GM23338 (cell line): ENCODE data around the gene TSEN2. TPM values are rescaled to one million over a fixed set of nuclear protein-coding genes. Genes with fewer than 3 reads are reported as not detected.

ENCODE experiments used
- ATAC-seq: fragments of 200-7000 bp; cut with Tn5 transposase; 3 replicates; pipeline ENCODE4 v1.9.1; 2020
- DNase-seq: peaks from one replicate; pipeline ENCODE4 v3.0.0-alpha.2; 2015; ENCODE audit warnings: low spot score
- H2AFZ ChIP-seq: fragments of 200-600 bp; sonication (generic); 2 replicates; pipeline ENCODE4 v1.8.0; 2016; ENCODE audit warnings: antibody characterized with exemption, mild to moderate bottlenecking, moderate library complexity
- H3F3A ChIP-seq: fragments of 200-600 bp; sonication (generic); replicated peaks from 2 replicates; pipeline ENCODE4 v1.8.0; 2017; ENCODE audit warnings: antibody characterized with exemption, mixed run types, low read depth
- H3K27ac ChIP-seq: fragments of 200-600 bp; sonication (generic); 2 replicates; pipeline ENCODE4 v1.6.1; 2016; ENCODE audit warnings: low read depth
- H3K27me3 ChIP-seq: fragments of 200-600 bp; sonication (generic); 2 replicates; pipeline ENCODE4 v1.8.0; 2016; ENCODE audit warnings: mild to moderate bottlenecking, mixed run types, moderate library complexity; ENCODE audit not compliant: insufficient read depth
- H3K36me3 ChIP-seq: fragments of 200-600 bp; sonication (generic); 2 replicates; pipeline ENCODE4 v1.8.0; 2016; ENCODE audit warnings: mild to moderate bottlenecking; ENCODE audit not compliant: insufficient read depth
- H3K4me1 ChIP-seq: fragments of 200-600 bp; sonication (generic); 2 replicates; pipeline ENCODE4 v1.8.0; 2016; ENCODE audit warnings: mild to moderate bottlenecking, moderate library complexity; ENCODE audit not compliant: insufficient read depth
- H3K4me2 ChIP-seq: fragments of 200-600 bp; sonication (generic); 2 replicates; pipeline ENCODE4 v1.7.1; 2017; ENCODE audit warnings: mixed run types
- H3K4me3 ChIP-seq: fragments of 200-600 bp; sonication (generic); 2 replicates; pipeline ENCODE4 v1.6.1; 2016; ENCODE audit warnings: mixed run types
- H3K79me2 ChIP-seq: fragments of 200-600 bp; sonication (generic); replicated peaks from 2 replicates; pipeline ENCODE4 v1.8.0; 2017; ENCODE audit warnings: mild to moderate bottlenecking; ENCODE audit not compliant: insufficient read depth
- H3K9me2 ChIP-seq: fragments of 200-600 bp; sonication (generic); 2 replicates; pipeline ENCODE4 v1.8.0; 2017; ENCODE audit not compliant: insufficient read depth
- H4K20me1 ChIP-seq: fragments of 200-600 bp; sonication (generic); replicated peaks from 2 replicates; pipeline ENCODE4 v1.8.0; 2017; ENCODE audit warnings: mild to moderate bottlenecking; ENCODE audit not compliant: insufficient read depth
- H3K27ac Mint-ChIP-seq: 2 replicates; pipeline ENCODE4 v1.8.0; 2020; ENCODE audit warnings: inconsistent platforms, mild to moderate bottlenecking, moderate library complexity, mixed read lengths
- H3K27me3 Mint-ChIP-seq: 3 replicates; pipeline ENCODE4 v1.8.0; 2022; ENCODE audit warnings: low read depth, mild to moderate bottlenecking, moderate library complexity, mixed read lengths, inconsistent platforms; ENCODE audit not compliant: insufficient read depth, poor library complexity
- H3K36me3 Mint-ChIP-seq: 3 replicates; pipeline ENCODE4 v1.8.0; 2021; ENCODE audit warnings: low read depth, mild to moderate bottlenecking, inconsistent platforms, moderate library complexity, mixed read lengths
- H3K4me1 Mint-ChIP-seq: 3 replicates; pipeline ENCODE4 v1.8.0; 2020; ENCODE audit warnings: mild to moderate bottlenecking, inconsistent platforms, mixed read lengths
- H3K4me3 Mint-ChIP-seq: 3 replicates; pipeline ENCODE4 v1.8.0; 2021; ENCODE audit warnings: moderate library complexity, mild to moderate bottlenecking, inconsistent platforms, mixed read lengths
- H3K9me3 Mint-ChIP-seq: 3 replicates; pipeline ENCODE4 v1.8.0; 2020; ENCODE audit warnings: moderate library complexity, mild to moderate bottlenecking, inconsistent platforms, mixed read lengths
- CREB1 ChIP-seq: fragments of 250-450 bp; sonication (Bioruptor Pico); IDR thresholded peaks from 2 replicates; pipeline ENCODE4 v1.5.0; 2020; ENCODE audit warnings: low read depth, mild to moderate bottlenecking, moderate library complexity
- CTCF ChIP-seq, 2 experiments: fragments of 200-600 bp in 1 of 2; sonication (generic) in 1 of 2; conservative IDR thresholded peaks; 2 replicates each; pipeline versions ENCODE4 v1.5.1 to v1.6.1; 2016 to 2017; ENCODE audit warnings: antibody characterized with exemption in 2 of 2, low read depth in 2 of 2, mild to moderate bottlenecking in 2 of 2, moderate library complexity in 1 of 2
- ETS1 ChIP-seq: IDR thresholded peaks from 2 replicates; pipeline ENCODE4 v1.6.1; 2016; ENCODE audit warnings: antibody characterized with exemption
- EZH2 ChIP-seq: fragments of 200-600 bp; sonication (generic); IDR thresholded peaks from one replicate; pipeline ENCODE4 v1.8.0; 2017; ENCODE audit warnings: antibody characterized with exemption, mild to moderate bottlenecking, low read depth; ENCODE audit not compliant: unreplicated experiment
- EZH2phosphoT487 ChIP-seq: fragments of 200-600 bp; sonication (generic); IDR thresholded peaks from one replicate; pipeline ENCODE4 v1.8.1; 2018; ENCODE audit warnings: antibody characterized with exemption; ENCODE audit not compliant: unreplicated experiment
- JUNB ChIP-seq: IDR thresholded peaks from one replicate; pipeline ENCODE4 v1.6.1; 2016; ENCODE audit warnings: antibody characterized with exemption; ENCODE audit not compliant: unreplicated experiment
- NANOG ChIP-seq: IDR thresholded peaks from 2 replicates; pipeline ENCODE4 v1.6.1; 2016; ENCODE audit warnings: antibody characterized with exemption, borderline replicate concordance
- POLR2AphosphoS5 ChIP-seq: IDR thresholded peaks from 2 replicates; pipeline ENCODE4 v1.6.1; 2016; ENCODE audit warnings: antibody characterized with exemption, low read depth
- REST ChIP-seq: IDR thresholded peaks from one replicate; pipeline ENCODE4 v1.6.1; 2018; ENCODE audit warnings: antibody characterized with exemption; ENCODE audit not compliant: unreplicated experiment
- STAT1 ChIP-seq: IDR thresholded peaks from one replicate; pipeline ENCODE4 v1.6.1; 2016; ENCODE audit warnings: antibody characterized with exemption; ENCODE audit not compliant: unreplicated experiment
- ZNF114 ChIP-seq: fragments of 250-450 bp; sonication (Bioruptor Pico); IDR thresholded peaks from 2 replicates; pipeline ENCODE4 v1.5.0; 2020; ENCODE audit warnings: mild to moderate bottlenecking, moderate library complexity
- polyA plus RNA-seq: library from polyadenylated mRNA; unstranded; fragments of >200 nt; fragmentation: Nextera tagmentation; extraction: Ambion mirVana; gene quantifications from 2 replicates; pipeline ENCODE4 v1.2.1, GENCODE V29; 2016
- total RNA-seq: library from RNA; depleted of rRNA; stranded (reverse); fragments of >200 nt; shearing (Covaris generic); gene quantifications from 2 replicates; pipeline ENCODE4 v1.2.3, GENCODE V29; 2014

TSEN2 gene
- total and polyA plus RNA-seq, 2 experiments from 2014 or later: 27.7 to 30.0 TPM

DNA sequence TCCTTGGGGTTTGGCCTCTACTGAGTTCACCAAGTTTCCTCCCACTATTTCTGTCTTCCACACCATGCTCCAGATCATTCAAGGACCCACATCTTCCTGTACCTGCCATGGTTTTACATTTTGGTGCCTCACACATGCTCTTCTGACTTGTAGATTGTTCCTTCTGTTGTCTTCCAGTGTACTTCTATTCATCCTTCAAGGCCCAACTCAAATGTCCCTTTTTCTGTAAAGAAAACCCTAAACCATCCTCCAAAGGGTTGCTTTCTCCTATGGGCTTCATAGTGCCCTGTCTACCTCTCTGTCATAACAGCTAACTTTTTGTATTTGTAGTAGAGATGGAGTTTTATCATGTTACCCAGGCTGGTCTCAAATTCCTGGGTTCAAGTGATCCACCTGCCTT, 20.1 kb upstream of the TSEN2 start:
- no peak for DNase-seq
- H3K4me1 Mint-ChIP-seq: peaks cover 3% of the 10 kb centered on the region; the same call in 2 of the 3 replicates
- TF ChIP-seq STAT1 (no peak), CREB1 (no peak), NANOG (no peak), JUNB (no peak), ZNF114 (CRISPR knock-in tag) (no peak), REST (no peak), POLR2AphosphoS5 (no peak)
- Histone ChIP-seq H3K4me2 (no peak overlapping the region), H3K36me3 (no peaks in the 10 kb centered on the region), H3K79me2 (no peaks in the 10 kb centered on the region), H3K9me2 (no peaks in the 10 kb centered on the region), H3K27me3 (no peaks in the 10 kb centered on the region), H3K4me1 (no peaks in the 10 kb centered on the region), H2AFZ (no peak overlapping the region), H3K4me3 (no peak overlapping the region), H4K20me1 (no peaks in the 10 kb centered on the region), H3K27ac (no peak overlapping the region), H3F3A (no peaks in the 10 kb centered on the region)
- H3K27me3 Mint-ChIP-seq: peaks cover 3% of the 10 kb centered on the region
- ATAC-seq: no peak
- no peaks in the 10 kb centered on the region for H3K9me3 Mint-ChIP-seq
- no peaks in the 10 kb centered on the region for H3K36me3 Mint-ChIP-seq
- H3K27ac Mint-ChIP-seq: no peak overlapping the region
- H3K4me3 Mint-ChIP-seq: no peak overlapping the region

DNA sequence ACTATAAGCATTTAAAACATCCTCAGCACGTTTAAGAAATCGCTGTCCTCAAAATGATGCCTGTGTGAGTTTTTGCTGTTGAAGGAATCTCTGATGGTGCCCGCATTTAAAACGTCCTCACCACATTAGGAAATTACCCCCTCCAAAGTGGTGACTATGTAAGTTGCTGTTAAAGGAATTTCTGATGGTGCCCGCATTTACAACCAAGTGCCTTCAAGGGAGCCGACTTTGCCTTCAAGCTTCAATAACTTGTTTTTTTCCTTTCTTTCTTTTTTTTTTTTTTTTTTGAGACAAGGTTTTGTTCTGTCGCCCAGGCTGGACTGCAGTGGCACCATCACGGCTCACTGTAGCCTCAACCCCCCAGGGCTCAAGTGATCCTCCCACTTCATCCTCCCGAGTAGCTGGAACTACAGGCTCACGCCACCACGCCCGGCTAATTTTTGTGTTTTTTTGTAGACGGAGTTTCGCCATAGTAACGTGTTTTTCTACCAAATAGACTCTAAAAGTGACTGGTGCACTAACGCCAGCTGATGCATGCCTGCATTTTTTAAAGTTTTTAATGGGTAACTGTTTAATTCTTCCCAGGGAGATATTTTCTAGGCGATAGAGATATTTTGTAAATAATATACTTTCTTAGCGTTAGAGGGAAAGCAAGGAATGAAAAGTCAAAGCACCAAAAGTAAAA, 19.0 kb upstream of the TSEN2 start:
- H2AFZ ChIP-seq: peak overlapping the region; percentile 83; the same call in 1 of the 2 replicates
- no peaks in the 10 kb centered on the region for H3K4me1 ChIP-seq
- H3K9me2 ChIP-seq: no peaks in the 10 kb centered on the region
- no peaks in the 10 kb centered on the region for H3F3A ChIP-seq
- no peak overlapping the region for H3K4me2 ChIP-seq
- H3K4me3 ChIP-seq: no peak overlapping the region
- Mint-ChIP-seq H3K36me3 (no peaks in the 10 kb centered on the region), H3K27ac (no peak overlapping the region), H3K9me3 (no peaks in the 10 kb centered on the region), H3K27me3 (peaks cover 3% of the 10 kb centered on the region), H3K4me1 (peaks cover 3% of the 10 kb centered on the region; the same call in 2 of the 3 replicates), H3K4me3 (no peak overlapping the region)
- H3K27ac ChIP-seq: no peak overlapping the region
- ATAC-seq (no peak), DNase-seq (no peak)
- H4K20me1 ChIP-seq: no peaks in the 10 kb centered on the region
- H3K36me3 ChIP-seq: no peaks in the 10 kb centered on the region
- H3K79me2 ChIP-seq: no peaks in the 10 kb centered on the region
- no peaks in the 10 kb centered on the region for H3K27me3 ChIP-seq
- TF ChIP-seq POLR2AphosphoS5: no peak
- no peak for TF ChIP-seq CTCF (conservative IDR thresholded peaks at IDR 0.05; ENCODE audit: low read depth in 2 of 2)
- TF ChIP-seq ZNF114 (CRISPR knock-in tag): no peak
- no peak for TF ChIP-seq CREB1
- no peak for TF ChIP-seq JUNB
- no peak for TF ChIP-seq EZH2phosphoT487
- TF ChIP-seq EZH2: no peak
- TF ChIP-seq REST: no peak
- TF ChIP-seq STAT1: no peak
- no peak for TF ChIP-seq ETS1
